AG09319 (cell line): ENCODE data around the gene ING2.

Source experiments
- DNase-seq: peaks from one replicate; pipeline ENCODE4 v3.0.0-alpha.2; 2010; ENCODE audit warnings: low read depth; ENCODE audit errors: extremely low read depth
- CTCF ChIP-seq: IDR thresholded peaks from 2 replicates; pipeline ENCODE4 v1.5.1; 2011; ENCODE audit warnings: low read depth, mild to moderate bottlenecking, inconsistent platforms, low read length, moderate library complexity

ING2 gene

GRCh38 chr4:183504064-183504929 lies 561 bp upstream of the ING2 start:
- peak; percentile 95 for DNase-seq
- peak; percentile 29 for TF ChIP-seq CTCF

GRCh38 chr4:183505611-183506388 lies 942 bp downstream of the ING2 start:
- TF ChIP-seq CTCF: no peak
- DNase-seq: peak; percentile 47

- no peak for DNase-seq
- no peak for TF ChIP-seq CTCF
These were observed 1.5 kb downstream of the ING2 start for GRCh38 chr4:183506389-183506735.

- no peak for TF ChIP-seq CTCF
- DNase-seq: no peak
These were observed 3.3 kb downstream of the ING2 start for GRCh38 chr4:183507925-183508696.

GRCh38 chr4:183508697-183509335 lies 4.0 kb downstream of the ING2 start:
- no peak for TF ChIP-seq CTCF

GRCh38 chr4:183515411-183515810 lies 10.6 kb downstream of the ING2 start:
- TF ChIP-seq CTCF: no peak

More at GRCh38 chr4:183508697-183509335, 4.0 kb downstream of the ING2 start:
- no peak for DNase-seq

More at GRCh38 chr4:183515411-183515810, 10.6 kb downstream of the ING2 start:
- DNase-seq: no peak
